ENCODE measurements around the gene WDR1.
A peak's percentile ranks its signal among the peaks of the same experiment; 100 is the strongest.

The WDR1 gene

DNA sequence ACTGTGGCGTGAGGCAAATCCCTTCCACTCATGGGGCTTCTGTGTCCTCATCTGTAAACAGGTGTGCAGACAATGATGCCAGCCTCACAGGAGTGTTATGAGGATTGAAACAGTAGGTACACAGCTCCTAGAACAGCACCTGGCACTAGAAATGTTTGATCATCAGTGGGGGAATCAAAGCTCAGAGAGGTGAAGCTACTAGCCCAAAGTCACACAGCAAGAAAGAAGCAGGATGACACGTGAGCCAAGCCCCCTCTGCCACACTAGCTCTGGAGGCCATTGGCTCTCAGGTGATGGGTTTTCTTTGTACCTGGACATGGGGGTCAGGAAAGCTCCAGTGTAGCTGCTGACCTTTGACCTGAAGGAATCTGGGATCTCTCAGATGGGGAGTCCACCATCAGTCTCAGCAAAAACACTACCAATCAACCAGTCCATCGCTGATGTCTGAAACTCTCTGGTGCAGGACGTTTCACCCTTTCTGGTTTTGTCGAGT, 81.9 kb downstream of the WDR1 start:
- DNase-seq: no peak

DNA sequence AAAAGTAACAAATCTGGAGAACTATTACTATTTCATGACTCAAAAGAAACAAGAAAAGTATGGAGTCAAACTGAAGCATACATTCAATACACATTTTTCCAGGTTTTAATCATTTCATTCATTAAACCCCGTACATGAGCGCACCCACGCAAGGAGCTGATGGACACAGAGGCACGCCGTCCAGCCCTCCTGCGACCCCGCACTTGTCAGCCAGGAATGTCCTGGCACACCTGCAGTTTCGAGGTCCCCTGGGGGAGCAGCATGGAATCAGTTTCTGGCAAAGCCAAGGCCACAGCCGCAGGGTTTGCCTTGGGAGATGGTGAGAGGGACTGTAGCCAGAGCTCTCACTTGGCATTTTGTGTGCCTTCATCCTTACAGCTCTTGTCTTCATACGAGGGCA, 82.5 kb downstream of the WDR1 start:
- no peak for DNase-seq

DNA sequence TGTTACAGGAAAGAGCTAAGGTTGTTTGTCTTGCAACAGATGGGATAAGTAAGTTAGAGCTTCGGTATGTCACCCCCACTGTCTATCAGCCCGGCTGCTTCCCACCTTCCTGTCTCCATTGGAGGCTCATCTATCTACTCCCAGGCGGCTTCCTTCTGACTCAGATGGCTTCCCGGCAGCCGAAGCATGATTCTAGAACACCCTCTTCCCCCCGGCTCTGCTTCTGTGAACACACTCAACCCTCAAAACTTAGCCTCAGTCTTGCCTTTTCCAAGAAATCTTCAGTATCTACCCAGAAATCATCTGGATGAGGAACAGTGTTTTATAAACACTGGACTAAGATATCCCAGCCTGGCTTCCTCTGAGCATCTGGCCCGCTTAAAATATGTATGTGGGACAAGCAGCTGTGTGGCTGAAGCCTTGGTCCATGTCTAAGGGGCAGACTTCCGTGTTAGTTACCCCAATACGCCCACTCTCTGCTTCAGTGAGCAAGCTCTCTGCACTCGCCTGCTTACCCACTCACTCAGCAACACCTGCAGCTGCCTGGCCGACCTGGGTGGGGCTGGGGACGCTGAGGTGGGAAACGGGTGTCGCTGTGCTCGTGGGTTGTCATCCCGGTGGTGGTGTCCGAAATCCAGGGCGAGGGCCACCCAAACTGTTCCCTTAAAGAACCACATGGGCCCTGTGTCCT, 83.3 kb downstream of the WDR1 start:
- peak; percentile 44 for DNase-seq

DNA sequence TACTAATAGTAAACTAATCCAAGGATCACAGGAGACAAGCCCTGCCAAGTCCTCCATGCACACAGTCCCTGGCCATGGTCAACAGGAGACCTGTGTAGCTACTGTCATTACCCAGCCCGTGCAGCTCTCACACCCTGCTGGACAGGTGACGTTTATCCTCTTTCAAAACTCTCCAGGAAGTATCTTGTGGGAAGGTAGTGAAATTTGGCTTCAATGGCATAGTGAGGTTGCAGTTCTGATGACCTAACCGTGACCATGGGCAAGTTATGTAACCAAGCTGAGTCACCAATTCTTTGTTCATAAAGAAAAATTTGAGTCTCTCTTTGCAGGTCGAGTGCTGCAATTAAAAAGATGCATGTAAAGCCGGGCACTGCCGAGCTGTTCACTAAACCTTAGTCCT, 84.0 kb downstream of the WDR1 start:
- peak; percentile 53 for DNase-seq

DNA sequence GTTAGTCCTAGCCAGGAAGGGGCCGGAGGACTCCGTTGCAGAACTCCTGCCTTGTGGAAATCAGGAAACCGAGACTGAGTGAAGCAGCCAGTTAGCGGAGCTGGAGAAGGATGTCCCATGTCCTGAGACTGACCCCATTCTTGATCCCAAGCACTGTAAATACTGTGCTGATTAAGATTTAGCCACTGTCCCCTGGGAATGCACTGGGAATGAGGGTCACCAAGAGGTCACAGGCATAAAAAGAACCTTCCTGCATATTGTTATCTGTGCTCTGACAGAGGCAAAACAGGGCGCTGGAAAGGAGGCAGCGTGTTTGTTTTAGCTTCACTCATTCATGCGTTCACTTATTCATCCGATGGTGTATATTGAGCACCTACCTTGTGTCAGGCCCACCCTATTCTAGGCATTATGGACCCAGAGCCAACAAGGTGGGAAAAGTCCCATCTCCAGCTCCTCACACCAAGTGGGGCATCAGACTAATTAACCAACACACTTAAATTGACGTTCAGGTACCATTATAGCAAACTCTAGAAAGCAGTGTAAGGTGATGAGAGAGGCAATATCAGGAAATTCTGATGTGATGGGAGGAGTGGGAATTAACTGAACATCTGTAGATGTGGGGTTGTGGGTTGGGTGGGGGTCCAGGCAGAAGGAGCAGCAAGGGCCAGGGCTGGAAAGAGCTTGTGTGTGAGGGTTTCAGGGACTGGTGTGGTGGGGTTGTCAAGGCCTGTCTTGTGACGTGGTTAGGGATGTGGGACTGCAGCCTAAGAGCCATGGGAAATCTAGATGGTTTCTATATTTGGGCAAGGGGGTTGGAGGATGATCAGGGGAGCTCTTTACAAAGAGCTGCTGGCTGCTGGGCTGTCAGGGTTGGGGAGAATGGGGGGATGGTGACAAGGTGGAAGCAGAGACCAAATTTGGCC, 84.7 kb downstream of the WDR1 start:
- no peak for DNase-seq

DNA sequence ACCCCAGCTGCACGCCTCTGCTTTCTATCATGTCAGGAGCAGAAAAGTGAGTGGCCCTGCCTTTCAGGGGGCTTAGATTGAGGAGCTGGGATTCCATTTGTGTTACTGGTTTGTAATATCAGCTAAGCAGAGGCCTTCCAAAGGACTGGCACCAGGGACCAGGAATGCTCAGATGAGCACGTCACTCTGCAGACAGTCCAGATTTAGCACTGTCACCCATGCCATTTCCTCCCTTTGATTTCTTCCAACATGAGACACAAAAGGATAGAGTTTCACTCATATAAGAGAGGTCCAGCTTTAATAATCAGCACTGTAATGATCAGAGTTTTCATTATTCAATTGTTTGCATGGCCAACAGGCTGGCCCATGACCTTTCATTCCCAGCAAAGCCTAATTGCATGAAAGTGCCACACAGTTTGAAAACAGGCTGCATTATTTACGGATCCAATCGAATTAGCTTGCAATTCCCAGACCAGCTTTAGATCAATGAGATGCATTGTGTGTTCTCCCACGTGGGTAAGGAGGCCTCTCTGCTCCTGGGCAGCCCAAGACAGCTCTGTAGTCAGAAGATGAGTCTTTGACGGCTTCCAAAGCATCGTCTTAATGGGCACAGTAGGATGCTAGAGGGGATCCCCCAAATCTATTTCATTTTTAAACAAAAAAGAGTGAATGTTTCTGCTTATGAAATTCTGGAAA, 85.5 kb downstream of the WDR1 start:
- no peak for DNase-seq

DNA sequence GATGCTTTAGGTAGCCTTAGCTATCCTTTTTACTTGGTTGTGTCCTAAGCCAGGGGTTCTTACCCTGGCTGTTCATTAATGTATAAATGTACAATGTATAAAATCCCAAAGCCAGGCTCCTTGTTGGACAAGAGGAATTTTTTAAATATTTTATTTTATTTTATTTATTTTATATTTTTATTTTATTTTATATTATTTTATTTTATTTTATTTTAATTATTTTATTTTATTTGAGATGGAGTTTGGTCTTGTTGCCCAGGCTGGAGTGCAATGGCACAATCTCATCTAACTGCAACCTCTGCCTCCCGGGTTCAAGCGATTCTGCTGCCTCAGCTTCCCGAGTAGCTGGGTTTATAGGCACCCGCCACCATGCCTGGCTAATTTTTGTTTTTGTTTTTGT, 87.2 kb downstream of the WDR1 start:
- DNase-seq: no peak

DNA sequence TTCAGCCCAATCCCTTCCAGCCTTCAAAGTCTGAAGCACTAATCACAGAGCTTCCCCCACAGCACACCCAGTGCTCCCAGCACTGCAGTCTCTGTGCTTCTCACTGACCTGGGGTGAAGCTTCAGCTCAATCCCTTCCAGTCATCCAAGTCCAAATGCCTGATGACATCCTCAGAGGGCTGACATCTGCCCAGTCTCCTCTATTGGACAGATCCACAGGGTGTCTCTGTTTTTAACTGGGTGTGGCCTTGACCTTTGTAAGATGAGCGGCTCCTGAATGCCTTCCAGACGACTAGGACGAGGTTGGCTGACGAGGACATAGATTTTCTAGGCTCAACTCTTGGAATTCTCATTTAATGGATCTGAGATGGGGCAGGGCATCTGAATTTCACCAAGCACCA, 87.7 kb downstream of the WDR1 start:
- DNase-seq: no peak

DNA sequence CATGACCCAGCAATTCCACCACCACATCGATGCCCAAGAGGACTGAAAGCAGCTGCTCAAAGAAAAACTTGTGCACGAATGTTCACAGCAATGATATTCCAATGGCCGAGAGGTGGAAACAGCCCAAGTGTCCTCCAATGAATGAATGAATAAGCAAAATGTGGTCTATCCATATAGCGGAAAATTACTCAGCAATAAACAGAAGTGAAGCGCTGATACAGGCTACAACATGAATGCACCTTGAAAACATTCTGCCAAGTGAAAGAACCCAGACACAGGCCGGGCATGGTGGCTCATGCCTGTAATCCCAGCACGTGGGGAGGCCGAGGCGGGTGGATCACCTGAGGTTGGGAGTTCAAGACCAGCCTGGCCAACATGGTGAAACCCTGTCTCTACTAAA, 90.1 kb downstream of the WDR1 start:
- no peak for DNase-seq

DNA sequence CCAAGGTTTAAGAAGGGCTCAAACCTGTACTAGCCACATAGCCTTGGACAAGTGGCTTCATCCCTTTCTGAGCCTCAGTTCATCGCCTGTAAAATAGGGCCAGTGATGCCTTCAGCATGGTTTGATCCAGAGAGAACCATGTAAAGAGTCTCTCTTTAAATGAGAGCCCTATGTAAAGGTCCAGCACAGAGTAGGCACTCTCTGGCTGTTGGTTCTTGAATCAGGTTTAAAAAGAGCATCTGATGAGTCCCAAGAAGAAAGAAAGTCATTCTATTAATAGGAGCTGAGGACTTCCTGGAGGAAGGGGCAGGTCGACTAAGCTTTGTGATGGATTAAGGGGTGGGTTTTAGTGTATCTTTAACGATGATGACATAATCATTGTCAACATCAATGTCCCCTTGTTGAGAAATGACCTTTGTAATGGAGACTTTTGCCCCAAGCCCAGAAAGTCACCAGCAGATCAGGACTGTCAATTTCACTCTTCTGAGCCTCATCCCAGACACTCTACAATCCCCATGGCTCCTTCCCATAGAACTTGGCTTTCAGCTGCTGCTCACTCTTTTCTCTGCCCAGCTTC, 91.3 kb downstream of the WDR1 start:
- DNase-seq: no peak

All from GF-D8 (cell line).